GM06990 (cell line): ENCODE results near the gene CAPN11.
A peak's percentile ranks its signal among the peaks of the same experiment; 100 is the strongest.

Source experiments
- DNase-seq: peaks from one replicate; pipeline ENCODE4 v3.0.0-alpha.2; 2011; ENCODE audit not compliant: insufficient read length; ENCODE audit errors: extremely low read depth
- H3K27me3 ChIP-seq: replicated peaks from 2 replicates; pipeline ENCODE4 v1.6.0; 2011; ENCODE audit warnings: low read length; ENCODE audit not compliant: control insufficient read depth, insufficient read depth
- H3K36me3 ChIP-seq: 2 replicates; pipeline ENCODE4 v1.5.1; 2011; ENCODE audit warnings: low read length; ENCODE audit not compliant: control insufficient read depth, insufficient read depth
- H3K4me3 ChIP-seq: replicated peaks from 2 replicates; pipeline ENCODE4 v1.5.1; 2011; ENCODE audit warnings: low read depth, mild to moderate bottlenecking, control low read depth, low read length
- CTCF ChIP-seq: IDR thresholded peaks from 2 replicates; pipeline ENCODE4 v1.5.1; 2011; ENCODE audit warnings: low read length, control low read depth, mild to moderate bottlenecking, inconsistent platforms; ENCODE audit not compliant: insufficient read depth, poor library complexity, severe bottlenecking

The CAPN11 gene

GRCh38 chr6:44224029-44224964 is 65.7 kb downstream of the CAPN11 start:
- Histone ChIP-seq H3K27me3 (no peaks in the 10 kb centered on the region), H3K4me3 (peak overlapping the region; percentile 73), H3K36me3 (0 out of 2 replicates have a peak, but pooled peaks cover 2% of the 10 kb centered on the region)
- TF ChIP-seq CTCF, result peak; percentile 19
- no peak for DNase-seq

- Histone ChIP-seq H3K36me3 (peaks cover 4% of the 10 kb centered on the region), H3K4me3 (peak overlapping the region; percentile 73), H3K27me3 (no peaks in the 10 kb centered on the region)
- DNase-seq, result no peak
- no peak for TF ChIP-seq CTCF
Observed at GRCh38 chr6:44224965-44225305, 66.3 kb downstream of the CAPN11 start.

- Histone ChIP-seq H3K27me3 (no peaks in the 10 kb centered on the region), H3K36me3 (peaks cover 9% of the 10 kb centered on the region), H3K4me3 (no peak overlapping the region)
- no peak for TF ChIP-seq CTCF
- no peak for DNase-seq
Observed at GRCh38 chr6:44225579-44226325, 67.1 kb downstream of the CAPN11 start.

GRCh38 chr6:44226368-44227147 is 67.9 kb downstream of the CAPN11 start:
- Histone ChIP-seq H3K36me3 (peaks cover 11% of the 10 kb centered on the region), H3K4me3 (no peak overlapping the region), H3K27me3 (no peaks in the 10 kb centered on the region)
- DNase-seq, result no peak
- no peak for TF ChIP-seq CTCF

GRCh38 chr6:44227148-44227793 is 68.7 kb downstream of the CAPN11 start:
- no peak for DNase-seq
- Histone ChIP-seq H3K36me3 (peaks cover 15% of the 10 kb centered on the region), H3K4me3 (no peak overlapping the region), H3K27me3 (no peaks in the 10 kb centered on the region)
- TF ChIP-seq CTCF, result no peak
